ENCODE measurements around the gene PKD1L1. TPM values are rescaled to one million over a fixed set of nuclear protein-coding genes. Genes with fewer than 3 reads are reported as not detected.

PKD1L1 gene
- total RNA-seq, 1 donor from 2014 or later, result 0.89 TPM

GRCh38 chr7:47739891-47740290 lies 208.4 kb downstream of the PKD1L1 start:
- no peaks in the 10 kb centered on the region for H3K36me3 Mint-ChIP-seq (ENCODE audit: insufficient read depth)
- TF ChIP-seq, protein P1, sequence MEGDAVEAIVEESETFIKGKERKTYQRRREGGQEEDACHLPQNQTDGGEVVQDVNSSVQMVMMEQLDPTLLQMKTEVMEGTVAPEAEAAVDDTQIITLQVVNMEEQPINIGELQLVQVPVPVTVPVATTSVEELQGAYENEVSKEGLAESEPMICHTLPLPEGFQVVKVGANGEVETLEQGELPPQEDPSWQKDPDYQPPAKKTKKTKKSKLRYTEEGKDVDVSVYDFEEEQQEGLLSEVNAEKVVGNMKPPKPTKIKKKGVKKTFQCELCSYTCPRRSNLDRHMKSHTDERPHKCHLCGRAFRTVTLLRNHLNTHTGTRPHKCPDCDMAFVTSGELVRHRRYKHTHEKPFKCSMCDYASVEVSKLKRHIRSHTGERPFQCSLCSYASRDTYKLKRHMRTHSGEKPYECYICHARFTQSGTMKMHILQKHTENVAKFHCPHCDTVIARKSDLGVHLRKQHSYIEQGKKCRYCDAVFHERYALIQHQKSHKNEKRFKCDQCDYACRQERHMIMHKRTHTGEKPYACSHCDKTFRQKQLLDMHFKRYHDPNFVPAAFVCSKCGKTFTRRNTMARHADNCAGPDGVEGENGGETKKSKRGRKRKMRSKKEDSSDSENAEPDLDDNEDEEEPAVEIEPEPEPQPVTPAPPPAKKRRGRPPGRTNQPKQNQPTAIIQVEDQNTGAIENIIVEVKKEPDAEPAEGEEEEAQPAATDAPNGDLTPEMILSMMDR (IDR thresholded peaks at IDR 0.05; ENCODE audit: unreplicated experiment), result no peak
- H3K9me3 Mint-ChIP-seq (ENCODE audit: low read depth), result no peaks in the 10 kb centered on the region
- H3K27me3 Mint-ChIP-seq, result peaks cover 2% of the 10 kb centered on the region
- H3K4me3 Mint-ChIP-seq (ENCODE audit: low read depth), result no peak overlapping the region
- H3K27ac Mint-ChIP-seq, result no peak overlapping the region
- DNase-seq (ENCODE audit: low spot score, unreplicated experiment), result no peak
- H3K4me1 Mint-ChIP-seq (ENCODE audit: low read depth), result peaks cover 35% of the 10 kb centered on the region

DNA sequence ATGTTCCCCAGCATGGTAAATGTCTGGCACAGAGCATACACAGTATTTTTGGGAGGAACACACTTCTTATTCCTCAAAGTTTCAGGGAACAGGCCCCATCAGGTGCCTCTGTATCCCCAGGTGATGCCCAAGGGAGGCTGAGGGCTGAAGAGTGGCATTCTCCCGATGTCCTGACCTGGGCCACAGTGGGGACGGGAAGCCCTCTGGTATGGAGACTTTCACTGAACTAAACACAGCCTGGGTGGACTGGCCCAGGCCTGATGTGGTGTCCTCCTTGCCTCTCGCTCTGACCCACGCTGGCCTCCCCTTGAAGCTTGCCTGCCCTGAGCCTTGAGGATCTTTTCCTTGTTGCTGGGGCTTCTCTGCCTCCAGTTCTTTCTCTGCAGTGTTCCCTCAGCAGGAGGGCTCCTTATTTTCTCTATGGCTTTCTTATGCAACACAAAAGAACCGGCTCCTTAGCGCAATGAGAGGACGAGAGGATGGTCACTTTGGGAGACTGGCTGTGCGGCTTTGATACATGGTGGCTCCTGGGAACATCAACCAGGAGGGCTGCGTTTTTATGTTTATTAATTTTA lies 208.9 kb downstream of the PKD1L1 start:
- Mint-ChIP-seq H3K36me3 (ENCODE audit: insufficient read depth) (no peaks in the 10 kb centered on the region), H3K4me1 (ENCODE audit: low read depth) (peaks cover 38% of the 10 kb centered on the region)

DNA sequence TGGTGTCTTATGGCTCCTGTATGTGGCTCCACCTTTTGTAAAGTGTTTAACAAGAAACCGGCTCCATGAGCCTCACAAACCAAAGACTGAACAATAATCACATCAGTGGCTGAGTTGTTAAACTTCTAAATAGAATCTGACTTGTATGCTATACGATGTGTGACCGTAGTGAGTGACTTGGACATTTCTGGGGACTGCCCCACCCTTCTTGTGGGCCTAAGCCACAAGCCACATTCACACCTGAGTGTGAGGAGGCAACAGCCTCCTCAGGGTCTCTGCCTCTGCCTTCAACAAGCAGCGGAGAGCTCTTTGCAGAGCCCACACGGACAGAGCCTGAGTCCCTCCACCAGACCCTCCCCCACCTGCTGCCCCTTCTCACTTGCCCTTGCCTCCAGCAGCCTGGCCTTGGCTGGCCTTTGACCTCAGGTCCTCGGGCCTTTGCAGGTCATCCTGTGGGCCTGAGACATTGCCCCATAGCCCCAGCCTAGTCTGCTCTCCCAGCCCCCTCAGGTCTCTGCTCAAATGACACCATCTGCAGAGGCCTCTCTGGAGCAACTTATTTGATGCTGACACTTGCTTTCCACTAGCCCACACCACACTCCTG lies 209.6 kb downstream of the PKD1L1 start:
- Mint-ChIP-seq H3K9me3 (ENCODE audit: low read depth) (no peaks in the 10 kb centered on the region), H3K27ac (peak overlapping the region; percentile 60), H3K4me1 (ENCODE audit: low read depth) (peaks cover 34% of the 10 kb centered on the region), H3K27me3 (peaks cover 2% of the 10 kb centered on the region), H3K4me3 (ENCODE audit: low read depth) (no peak overlapping the region), H3K36me3 (ENCODE audit: insufficient read depth) (no peaks in the 10 kb centered on the region)
- no peak for DNase-seq (ENCODE audit: low spot score, unreplicated experiment)
- TF ChIP-seq, protein P1 (IDR thresholded peaks at IDR 0.05; ENCODE audit: unreplicated experiment), result no peak

More for the DNA sequence above, 208.9 kb downstream of the PKD1L1 start:
- H3K27ac Mint-ChIP-seq, result peak overlapping the region; percentile 66
- no peak overlapping the region for H3K4me3 Mint-ChIP-seq (ENCODE audit: low read depth)
- TF ChIP-seq, protein P1 (IDR thresholded peaks at IDR 0.05; ENCODE audit: unreplicated experiment), result no peak
- peaks cover 2% of the 10 kb centered on the region for H3K27me3 Mint-ChIP-seq
- H3K9me3 Mint-ChIP-seq (ENCODE audit: low read depth), result no peaks in the 10 kb centered on the region
- DNase-seq (ENCODE audit: low spot score, unreplicated experiment), result no peak

DNA sequence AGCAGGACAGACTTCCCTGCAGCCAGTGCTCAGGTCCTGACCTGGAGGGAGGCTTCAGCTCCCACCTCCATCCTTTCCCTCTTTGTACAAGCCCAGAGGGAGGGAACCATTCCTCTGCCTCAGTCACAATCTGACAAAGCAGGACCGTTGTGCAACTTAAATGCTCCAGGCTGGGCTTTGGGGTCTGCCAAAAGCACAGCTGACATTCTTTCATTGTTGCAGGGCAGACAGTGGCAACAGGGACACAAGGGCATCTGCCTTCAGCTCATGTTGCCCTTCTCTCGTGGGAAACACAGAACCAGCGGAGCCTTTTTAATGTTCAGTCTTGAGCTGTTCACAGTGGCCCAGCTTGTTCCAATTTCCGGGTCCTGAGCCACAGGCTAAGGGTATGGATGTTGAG lies 210.7 kb downstream of the PKD1L1 start:
- Mint-ChIP-seq H3K9me3 (ENCODE audit: low read depth) (no peaks in the 10 kb centered on the region), H3K4me3 (ENCODE audit: low read depth) (no peak overlapping the region), H3K36me3 (ENCODE audit: insufficient read depth) (no peaks in the 10 kb centered on the region), H3K27me3 (peaks cover 2% of the 10 kb centered on the region), H3K4me1 (ENCODE audit: low read depth) (peaks cover 31% of the 10 kb centered on the region), H3K27ac (no peak overlapping the region)
- DNase-seq (ENCODE audit: low spot score, unreplicated experiment), result no peak
- TF ChIP-seq, protein P1 (IDR thresholded peaks at IDR 0.05; ENCODE audit: unreplicated experiment), result no peak

GRCh38 chr7:47735431-47736345 lies 212.6 kb downstream of the PKD1L1 start:
- Mint-ChIP-seq H3K27me3 (peaks cover 2% of the 10 kb centered on the region), H3K36me3 (ENCODE audit: insufficient read depth) (no peaks in the 10 kb centered on the region), H3K4me1 (ENCODE audit: low read depth) (peaks cover 25% of the 10 kb centered on the region), H3K9me3 (ENCODE audit: low read depth) (no peaks in the 10 kb centered on the region), H3K4me3 (ENCODE audit: low read depth) (no peak overlapping the region), H3K27ac (no peak overlapping the region)
- TF ChIP-seq, protein P1 (IDR thresholded peaks at IDR 0.05; ENCODE audit: unreplicated experiment), result no peak
- DNase-seq (ENCODE audit: low spot score, unreplicated experiment), result no peak

Measured in progenitor cell of endocrine pancreas (in vitro differentiated cells).